HG02571 (cell line): ENCODE measurements around the gene TPSD1.
"Not testable (repeated sequence)": the region's sequence is repeated elsewhere in the genome, so short reads cannot be mapped to it uniquely, and the experiment has no call there.

Source experiments
- ATAC-seq: cut with Tn5 transposase; IDR thresholded peaks from one replicate; pipeline ENCODE4 v1.9.1; 2021; ENCODE audit warnings: mild to moderate bottlenecking, moderate library complexity; ENCODE audit not compliant: unreplicated experiment

The TPSD1 gene

DNA sequence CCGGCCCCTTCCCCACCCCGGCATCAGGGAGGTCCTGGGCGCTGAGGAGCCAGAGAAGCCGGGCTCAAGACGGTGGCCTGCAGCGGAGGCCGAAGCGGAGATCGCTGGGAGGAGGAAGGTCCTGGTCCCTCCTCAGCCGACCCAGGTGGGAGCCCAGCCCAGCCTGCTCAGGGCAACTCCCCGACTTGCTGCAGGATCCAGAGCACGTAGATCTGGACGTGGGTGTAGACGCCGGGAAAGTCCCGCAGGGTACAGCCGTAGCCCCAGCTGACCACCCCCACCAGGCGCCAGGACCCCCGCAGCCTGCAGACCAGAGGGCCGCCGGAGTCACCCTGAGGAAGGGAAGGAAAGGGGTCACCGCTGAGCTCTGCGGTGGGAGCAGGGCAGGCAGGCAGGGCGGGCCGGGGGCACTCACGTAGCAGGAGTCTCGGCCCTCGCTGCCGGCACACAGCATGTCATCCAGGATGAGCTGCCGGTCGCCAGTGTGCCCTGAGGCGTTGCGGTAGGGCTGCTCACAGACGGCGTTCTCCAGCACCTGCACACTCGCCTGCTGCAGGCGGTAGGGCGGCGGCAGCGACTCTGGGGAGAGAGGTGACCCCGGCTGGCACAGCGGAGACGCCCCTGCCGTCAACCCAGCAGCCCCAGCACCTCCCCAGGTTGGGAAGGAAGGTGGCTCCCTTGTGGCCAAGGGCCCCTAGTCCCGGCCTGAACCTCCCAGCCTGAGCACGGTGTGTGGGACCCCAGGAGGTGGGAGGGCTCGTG, 5.4 kb downstream of the TPSD1 start:
- no peak for ATAC-seq

DNA sequence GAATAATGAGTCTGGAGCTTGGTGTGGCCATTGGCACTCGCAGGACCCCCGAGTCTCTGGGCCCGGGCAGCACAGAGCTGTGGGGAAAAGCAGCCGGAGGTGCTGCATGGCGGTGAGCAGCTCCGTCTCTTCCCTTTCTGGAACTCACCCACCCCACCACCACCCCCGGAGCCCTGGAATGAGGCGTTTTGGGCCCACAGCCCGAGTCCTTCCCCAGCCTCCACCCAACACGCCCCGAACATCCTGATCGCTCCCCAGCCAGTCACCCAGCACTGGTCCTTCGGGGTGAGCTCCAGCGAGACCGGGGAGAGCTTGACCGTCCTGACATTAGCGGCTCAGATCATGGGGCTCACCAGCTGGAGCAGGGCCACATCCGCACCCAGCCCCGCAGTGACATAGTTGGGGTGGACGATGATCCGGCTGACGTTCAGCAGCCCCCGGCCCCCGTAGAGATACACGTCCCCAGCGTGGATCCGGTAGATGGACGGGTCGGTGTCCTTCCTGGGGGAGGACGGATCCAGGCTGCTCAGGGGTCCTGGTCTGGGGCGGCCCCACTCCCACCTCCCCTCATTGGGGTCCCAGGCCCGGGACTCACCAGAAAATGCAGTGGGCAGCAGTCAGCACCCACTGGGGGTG, 6.5 kb downstream of the TPSD1 start:
- no peak for ATAC-seq

DNA sequence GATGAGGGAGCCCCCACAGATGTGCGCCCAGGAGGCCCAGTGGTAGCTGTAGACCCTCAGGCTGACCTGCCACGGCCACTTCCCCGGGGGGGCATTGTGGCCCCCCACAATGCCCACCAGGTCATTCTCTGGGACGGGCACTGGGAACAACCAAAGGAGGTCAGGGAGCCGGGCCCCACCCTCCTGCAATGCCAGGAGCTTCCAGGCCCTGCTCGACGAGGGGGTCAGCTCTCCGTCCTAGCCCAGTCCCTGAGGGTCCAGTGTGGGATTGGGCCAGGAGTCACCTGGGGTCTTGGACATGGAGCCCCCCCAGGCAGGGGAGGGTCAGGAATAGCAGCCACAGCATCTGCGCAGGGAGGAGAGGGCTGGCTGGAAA, 7.0 kb downstream of the TPSD1 start:
- ATAC-seq, result no peak

DNA sequence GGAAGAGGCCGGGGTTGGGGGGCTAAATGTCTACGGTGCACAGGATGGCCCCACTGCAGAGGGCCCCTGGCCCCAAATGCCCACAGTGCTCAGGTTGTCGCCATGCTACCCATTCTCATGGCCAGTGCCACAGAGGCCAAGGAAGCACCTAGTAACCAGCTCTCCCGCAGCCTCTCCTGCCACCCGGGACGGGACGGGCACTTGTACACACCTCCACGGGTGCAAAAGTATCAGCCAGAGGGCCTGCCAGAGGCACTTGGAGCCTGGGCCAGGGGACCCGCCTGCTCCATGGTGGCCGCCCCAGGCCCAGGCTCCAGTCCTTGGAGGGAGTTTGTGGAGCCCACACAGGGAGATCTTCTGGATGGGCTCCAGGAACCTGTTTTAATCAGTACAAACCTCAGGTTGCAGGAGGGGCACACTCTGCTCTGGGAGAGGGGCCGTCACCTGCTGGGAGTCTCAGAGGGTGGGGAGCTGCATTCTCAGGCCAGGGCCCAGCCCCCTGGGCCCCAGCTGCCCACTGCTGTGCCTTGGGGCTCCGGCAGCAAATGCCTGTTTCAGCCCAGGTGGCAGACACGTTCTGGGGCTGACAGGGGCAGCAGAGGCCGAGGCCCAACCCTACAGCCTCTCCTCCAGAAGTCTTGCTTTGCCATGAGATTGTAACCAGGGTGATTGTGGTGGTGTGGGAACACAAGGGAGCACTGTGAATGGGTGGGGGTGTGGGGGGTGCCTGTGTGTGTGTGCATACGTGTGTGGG, 7.9 kb downstream of the TPSD1 start:
- ATAC-seq, result no peak

DNA sequence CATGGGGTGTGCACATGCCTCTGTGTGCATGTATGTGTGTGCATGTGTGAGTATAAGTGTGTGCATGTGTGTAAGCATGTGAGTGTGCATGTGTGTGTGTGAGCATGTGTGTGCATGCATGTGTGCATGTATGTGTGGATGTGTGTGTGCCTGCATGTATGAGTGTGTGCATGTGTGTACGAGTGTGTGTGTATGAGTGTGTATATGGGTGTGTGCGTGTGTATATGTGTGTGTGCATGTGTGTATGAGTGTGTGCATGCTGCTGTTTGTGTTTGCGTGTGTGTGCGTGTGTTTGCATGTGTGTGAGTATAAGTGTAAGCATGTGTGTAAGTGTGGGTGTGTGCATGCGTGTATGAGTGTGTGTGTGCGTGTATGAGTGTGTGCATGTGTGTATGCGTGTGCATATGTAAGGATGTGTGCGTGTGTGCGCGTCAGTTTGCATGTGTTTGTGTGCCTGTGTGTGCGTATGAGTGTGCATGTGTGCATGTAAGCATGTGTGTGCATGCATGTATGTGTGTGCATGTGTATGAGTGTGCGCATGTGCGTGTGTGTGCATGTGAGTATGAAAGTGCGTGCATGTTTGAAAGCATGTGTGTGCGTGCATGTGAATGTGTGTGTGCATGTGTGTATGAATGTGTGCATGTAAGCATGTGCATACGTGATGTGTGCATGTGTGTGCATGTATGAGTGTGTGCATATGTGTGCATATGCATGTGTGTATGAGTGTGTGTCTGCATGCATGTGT, 8.6 kb downstream of the TPSD1 start:
- no peak for ATAC-seq

DNA sequence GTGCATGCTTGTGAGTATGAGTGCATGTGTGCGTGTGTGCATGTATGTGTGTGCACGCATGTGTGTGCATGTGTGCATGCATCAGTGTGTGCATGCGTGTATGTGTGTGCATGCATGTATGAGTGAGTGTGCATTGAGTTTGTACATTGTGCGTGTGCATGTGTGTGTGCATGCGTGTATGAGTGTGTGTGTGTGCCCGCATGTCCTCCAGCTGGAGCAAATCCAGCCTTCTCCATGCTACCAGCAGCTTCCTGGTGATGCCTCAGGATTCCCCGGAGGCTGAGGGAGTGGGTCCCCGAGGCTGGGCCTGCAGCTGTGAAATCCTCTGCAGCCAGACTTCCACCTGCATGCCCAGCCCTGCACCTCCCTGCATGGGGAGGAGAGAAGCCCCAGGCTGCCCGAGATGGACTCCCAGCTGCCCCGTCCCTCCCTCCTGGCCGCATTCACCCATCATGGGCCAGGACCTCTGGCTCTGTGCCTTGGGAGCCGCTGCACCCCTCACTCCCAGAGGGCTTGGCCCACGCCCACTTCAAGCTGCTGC, 9.3 kb downstream of the TPSD1 start:
- ATAC-seq, result no peak

DNA sequence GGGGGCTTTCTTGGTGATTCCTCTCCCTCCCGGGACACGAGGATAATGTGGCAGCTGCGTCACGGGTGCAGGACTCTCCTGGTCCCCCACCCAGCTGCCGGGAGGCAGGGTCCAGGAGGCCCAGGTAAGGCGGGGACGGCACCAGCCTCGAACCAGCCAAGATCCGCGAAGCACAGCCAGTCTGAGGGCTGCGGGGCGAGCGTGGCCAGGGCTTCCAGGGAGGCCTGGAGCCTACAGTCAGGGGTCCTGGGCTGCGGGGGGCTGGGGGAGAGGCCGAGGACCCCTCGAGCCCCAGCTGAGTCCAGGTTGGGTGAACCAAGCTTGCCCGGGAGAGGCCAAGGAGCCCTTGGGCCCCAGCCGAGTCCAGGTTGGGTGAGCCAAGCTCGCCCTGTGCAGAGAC, 10.0 kb downstream of the TPSD1 start:
- ATAC-seq, result no peak

DNA sequence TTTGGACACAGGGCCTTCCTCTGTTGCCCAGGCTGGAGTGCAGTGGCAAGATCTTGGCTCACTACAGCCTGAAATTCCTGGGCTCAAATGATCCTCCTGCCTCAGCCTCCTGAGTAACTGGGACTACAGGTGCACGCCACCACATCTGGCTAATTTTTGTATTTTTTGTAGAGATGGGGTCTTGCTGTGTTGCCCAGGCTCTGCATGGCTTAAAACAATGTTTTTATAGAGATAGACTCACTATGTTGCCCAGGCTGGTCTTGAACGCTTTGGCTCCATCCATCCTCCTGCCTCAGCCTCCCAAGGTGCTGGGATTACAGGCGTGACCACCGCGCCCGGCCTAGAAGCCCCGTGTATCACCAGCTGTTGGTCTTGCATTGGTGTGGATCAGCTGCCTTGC, 13.5 kb downstream of the TPSD1 start:
- ATAC-seq, result not testable (repeated sequence)

DNA sequence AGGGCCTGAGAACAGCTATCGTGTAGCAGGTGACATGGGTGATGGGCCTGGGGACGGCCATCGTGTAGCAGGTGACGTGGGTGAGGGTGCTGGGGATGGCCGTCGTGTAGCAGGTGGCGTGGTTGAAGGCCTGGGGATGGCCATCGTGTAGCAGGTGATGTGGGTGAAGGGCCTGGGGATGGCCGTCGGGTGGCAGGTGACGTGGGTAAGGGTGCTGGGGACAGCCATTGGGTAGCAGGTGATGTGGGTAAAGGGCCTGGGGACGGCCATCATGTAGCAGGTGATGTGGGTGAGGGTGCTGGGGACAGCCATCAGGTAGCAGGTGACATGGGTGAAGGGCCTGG, 15.5 kb downstream of the TPSD1 start:
- no peak for ATAC-seq

DNA sequence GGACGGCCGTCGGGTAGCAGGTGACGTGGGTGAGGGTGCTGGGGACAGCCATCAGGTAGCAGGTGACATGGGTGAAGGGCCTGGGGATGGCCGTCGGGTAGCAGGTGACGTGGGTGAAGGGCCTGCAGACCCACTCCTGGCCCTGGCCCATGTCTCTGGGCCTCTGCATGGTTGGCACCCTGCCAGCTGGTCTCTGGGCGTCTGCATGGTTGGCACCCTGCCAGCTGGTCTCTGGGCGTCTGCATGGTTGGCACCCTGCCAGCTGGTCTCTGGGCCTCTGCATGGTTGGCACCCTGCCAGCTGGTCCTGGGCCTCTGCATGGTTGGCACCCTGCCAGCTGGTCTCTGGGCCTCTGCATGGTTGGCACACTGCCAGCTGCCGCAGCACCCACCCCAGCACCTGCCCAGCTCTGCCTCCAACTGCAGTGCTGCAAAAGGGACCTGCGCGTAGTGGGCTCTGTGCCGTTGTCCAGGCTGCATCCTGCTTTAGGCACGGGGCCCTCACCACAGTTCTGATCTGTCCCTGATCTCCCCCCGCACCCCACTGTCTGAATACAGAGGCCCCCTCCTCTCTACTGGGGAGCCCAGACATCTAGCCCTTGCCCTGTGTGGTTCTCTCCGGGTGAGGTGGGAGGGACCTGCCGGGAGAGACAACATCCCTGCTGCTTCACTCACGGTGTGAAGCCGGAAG, 16.0 kb downstream of the TPSD1 start:
- ATAC-seq, result not testable (repeated sequence)

DNA sequence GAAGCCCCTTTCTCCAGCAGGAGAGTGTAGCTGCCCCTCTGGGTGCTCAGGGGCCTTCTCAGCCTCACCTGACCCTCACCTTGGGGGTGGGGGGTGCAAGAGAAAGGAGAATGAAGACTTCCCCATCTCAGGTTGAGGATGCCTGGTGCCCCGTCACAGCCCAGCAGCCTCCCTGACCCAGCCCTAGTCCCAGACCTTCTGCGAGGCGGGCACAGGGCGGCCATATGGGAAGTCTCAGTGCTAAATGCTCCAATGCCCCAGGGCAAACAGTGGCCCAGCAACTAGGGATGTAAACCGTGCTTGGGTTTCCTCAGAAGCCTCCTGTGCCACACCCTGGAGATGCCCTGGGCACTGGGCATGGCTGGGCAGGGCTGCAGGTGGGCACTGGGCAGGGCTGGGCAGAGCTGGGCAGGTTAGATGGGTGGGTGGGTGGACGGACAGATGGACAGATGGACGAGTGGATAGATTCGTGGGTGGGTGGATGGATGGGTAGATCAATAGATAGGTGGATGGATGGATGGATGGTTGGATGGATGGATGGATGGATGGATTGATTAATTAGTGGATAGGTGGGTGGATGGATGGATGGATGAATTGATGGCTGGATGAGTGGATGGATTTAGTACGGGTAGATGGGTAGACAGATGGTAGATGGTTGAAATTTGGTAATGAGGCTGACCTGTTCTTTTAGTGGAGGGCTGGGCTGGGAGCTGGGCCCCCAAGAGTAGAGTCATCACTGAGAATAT, 16.8 kb downstream of the TPSD1 start:
- no peak for ATAC-seq

DNA sequence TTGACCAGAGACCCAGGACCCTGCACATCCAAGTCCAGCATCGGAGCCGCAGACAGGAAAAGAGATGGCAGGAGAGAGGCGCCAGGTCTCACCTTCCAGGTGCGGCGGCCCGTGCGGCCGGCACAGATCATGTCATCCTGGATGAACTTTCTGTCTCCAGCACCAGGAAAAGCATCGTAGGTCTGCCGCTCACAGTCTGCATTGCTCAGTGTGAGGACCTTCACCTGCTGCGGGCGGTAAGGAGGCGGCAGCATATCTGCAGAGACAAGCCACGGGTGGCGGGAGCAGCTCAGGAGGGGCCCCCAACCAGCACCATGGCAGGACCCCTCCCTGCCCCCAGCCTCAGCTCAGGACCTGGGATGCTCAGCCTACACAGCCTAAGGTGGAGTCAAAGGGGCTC, 17.9 kb downstream of the TPSD1 start:
- no peak for ATAC-seq

DNA sequence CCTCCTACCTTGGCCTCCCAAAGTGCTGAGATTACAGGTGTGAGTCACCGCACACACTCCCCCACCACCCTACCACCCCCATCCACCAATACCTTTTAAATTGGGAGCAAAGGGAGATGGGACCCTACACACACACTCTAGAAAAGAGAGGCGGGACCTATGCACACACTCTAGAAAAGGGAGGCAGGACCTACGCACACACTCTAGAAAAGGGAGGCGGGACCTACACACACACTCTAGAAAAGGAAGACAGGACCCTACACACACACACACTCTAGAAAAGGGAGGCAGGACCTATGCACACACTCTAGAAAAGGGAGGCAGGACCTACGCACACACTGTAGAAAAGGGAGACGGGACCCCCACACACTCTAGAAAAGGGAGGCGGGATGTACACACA, 18.9 kb downstream of the TPSD1 start:
- no peak for ATAC-seq

DNA sequence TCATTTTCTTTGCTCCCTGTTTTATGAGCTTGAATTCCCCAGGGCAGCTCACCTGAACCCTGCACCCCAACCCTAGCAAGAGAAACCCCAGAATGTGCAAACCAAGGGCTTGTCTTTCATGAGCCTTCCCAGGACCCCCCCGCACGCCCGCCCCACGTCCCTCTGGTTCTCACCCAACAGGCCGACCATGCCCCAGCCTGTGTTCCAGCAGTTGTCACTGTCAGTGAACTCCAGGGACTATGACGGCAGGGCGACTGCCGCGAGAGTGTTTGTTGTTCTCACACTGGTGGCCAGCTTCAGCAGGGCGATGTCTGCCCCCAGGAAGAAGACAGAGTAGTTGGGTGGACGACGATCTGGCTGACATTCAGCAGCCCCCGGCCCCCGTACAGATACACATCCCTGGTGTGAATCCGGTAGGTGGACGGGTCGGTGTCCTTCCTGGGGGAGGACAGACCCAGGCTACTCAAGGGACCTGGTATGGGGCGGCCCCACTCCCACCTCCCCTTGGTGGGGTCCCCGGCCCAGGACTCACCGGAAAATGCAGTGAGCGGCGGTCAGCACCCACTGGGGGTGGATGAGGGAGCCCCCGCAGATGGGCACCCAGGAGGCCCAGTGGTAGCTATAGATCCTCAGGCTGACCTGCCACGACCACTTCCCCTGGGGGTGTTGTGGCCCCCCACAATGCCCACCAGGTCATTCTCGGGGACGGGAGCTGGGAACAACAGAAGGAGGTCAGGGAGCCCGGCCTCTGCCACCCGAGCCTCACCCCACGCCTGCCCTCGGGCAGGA, 20.1 kb downstream of the TPSD1 start:
- ATAC-seq, result no peak

DNA sequence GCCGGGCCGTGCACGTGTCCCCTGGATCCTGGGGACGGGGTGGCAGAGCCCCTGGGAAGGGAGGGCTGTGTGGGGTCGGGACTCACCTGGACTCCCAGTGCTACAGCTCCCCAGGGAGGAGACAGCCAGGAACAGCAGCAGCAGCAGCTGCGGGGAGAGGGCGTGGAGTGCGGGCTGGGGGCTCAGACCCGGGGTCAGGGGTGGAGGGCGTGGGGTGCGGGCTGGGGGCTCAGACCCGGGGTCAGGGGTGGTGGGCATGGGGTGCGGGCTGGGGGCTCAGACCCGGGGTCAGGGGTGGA, 20.7 kb downstream of the TPSD1 start:
- no peak for ATAC-seq

DNA sequence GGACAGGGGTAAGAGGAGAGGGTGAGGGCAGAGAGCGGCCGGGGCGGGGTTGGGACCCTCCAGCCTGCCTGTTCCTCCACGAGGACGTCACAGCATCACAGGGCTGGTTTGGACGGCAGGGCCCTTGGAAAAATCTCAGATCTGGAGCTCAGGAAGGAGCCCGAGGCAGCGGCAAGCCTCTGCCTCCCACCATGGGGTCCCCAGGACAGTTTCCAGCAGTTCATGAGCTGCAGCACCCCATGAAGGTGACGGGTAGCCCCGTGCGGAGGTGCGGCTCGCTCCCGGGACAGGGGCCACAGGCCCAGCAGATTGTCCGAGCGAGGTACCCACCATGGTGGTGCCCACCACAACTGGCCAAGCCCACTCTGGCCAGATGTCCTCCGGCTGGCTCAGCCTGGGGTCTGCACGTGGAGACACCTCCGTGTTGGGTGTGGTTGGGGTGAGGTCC, 21.3 kb downstream of the TPSD1 start:
- no peak for ATAC-seq

DNA sequence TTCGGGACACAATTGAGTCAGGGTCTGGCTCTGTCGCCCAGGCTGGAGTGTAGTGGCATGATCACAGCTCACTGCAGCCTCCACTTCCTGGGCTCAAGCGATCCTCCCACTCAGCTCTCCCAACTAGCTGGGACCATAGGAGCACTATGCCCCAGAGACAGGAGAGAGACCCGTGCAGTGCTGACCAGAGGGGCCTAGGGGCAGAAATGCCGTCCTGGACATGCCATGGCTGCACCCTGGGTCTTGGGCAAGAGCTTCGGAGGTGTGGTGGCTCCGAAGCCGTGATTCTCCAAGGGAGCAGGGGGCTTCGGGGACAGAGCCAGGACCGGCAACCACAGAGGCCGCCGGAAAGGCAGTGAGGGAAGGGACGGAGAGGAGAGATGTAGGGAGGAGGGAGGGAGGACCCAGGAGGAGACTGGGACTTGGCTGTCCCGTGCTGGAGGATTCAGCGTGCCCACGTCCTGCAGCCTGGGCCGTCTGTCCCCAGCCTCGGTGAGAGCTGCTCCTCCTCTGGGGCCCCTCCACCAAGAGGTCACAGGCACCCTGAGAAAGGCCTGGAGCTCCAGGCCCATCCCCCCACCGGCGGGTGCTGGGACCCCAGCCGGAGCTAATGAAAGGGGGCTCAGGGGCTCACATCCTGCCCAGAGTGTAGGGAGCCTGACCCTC, 21.9 kb downstream of the TPSD1 start:
- no peak for ATAC-seq

DNA sequence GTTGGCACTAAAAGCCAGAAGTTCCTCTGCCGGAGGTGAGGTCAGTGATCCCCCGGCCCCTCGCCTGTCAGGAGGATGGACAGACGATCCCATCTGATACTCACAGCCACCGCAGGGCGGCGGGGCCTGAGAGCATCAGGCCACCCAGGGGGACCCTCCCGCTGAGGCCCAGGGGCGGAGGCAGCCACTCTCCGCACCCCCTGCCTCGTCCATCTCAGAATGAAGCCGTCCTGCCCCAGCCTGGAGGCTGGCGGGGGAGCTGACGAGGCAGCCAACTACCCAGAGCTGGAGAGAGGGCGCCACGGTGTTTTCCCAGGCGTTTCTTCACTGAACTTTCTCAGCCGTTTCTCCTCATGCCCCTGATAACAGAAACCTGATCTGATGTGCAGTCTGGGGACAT, 22.6 kb downstream of the TPSD1 start:
- no peak for ATAC-seq
